HAP-1 (cell line): ENCODE data around the gene MAPKAPK3.

Source experiments
- DNase-seq, 2 experiments: peaks; one replicate each; pipeline ENCODE4 v3.0.0-alpha.2; 2016 to 2020; ENCODE audit warnings: low spot score in 2 of 2
- H3K27me3 ChIP-seq: fragments of 250-450 bp; sonication (Bioruptor Pico); 2 replicates; pipeline ENCODE4 v1.5.1; 2020; ENCODE audit warnings: low read depth, mild to moderate bottlenecking, moderate library complexity
- H3K36me3 ChIP-seq: fragments of 250-450 bp; sonication (Bioruptor Pico); replicated peaks from 2 replicates; pipeline ENCODE4 v1.5.1; 2020; ENCODE audit warnings: mild to moderate bottlenecking
- H3K4me1 ChIP-seq: fragments of 250-450 bp; sonication (Bioruptor Pico); 2 replicates; pipeline ENCODE4 v1.5.1; 2020; ENCODE audit warnings: mild to moderate bottlenecking
- H3K4me3 ChIP-seq: fragments of 250-450 bp; sonication (Bioruptor Pico); 2 replicates; pipeline ENCODE4 v1.5.1; 2020; ENCODE audit warnings: mild to moderate bottlenecking, moderate library complexity
- H3K9me3 ChIP-seq: fragments of 250-450 bp; sonication (Bioruptor Pico); 2 replicates; pipeline ENCODE4 v1.5.1; 2020; ENCODE audit warnings: mild to moderate bottlenecking, moderate library complexity
- in situ Hi-C: fragments of 300-500 bp; cut with MboI; formaldehyde crosslinking; loops from 3 replicates; pipeline ENCODE4 v1.14.3; 2020; ENCODE audit warnings: low sequenced_read_pairs, inconsistent platforms, mixed read lengths

MAPKAPK3 gene

GRCh38 chr3:50696276-50696675, 79.3 kb downstream of the MAPKAPK3 start:
- Histone ChIP-seq H3K36me3 (no peaks in the 10 kb centered on the region), H3K4me3 (no peak overlapping the region), H3K9me3 (no peaks in the 10 kb centered on the region), H3K27me3 (no peaks in the 10 kb centered on the region), H3K4me1 (peaks cover 7% of the 10 kb centered on the region; the same call in 1 of the 2 replicates)
- in situ Hi-C loops, result no loop called here
- no peak for DNase-seq

GRCh38 chr3:50698269-50698668, 81.3 kb downstream of the MAPKAPK3 start:
- DNase-seq, result no peak
- H3K36me3 ChIP-seq, result no peaks in the 10 kb centered on the region
- no peaks in the 10 kb centered on the region for H3K27me3 ChIP-seq
- peaks cover 7% of the 10 kb centered on the region; the same call in 1 of the 2 replicates for H3K4me1 ChIP-seq
- no peak overlapping the region for H3K4me3 ChIP-seq
- H3K9me3 ChIP-seq, result no peaks in the 10 kb centered on the region
- in situ Hi-C loops, result no loop called here
